Measurements from ENCODE around the gene GFOD1. TPM values are rescaled to one million over a fixed set of nuclear protein-coding genes. Genes with fewer than 3 reads are reported as not detected.
"Not testable (repeated sequence)": the region's sequence is repeated elsewhere in the genome, so short reads cannot be mapped to it uniquely, and the experiment has no call there.

GFOD1 gene
- polyA plus RNA-seq, 1 donor: 3.0 TPM

DNA sequence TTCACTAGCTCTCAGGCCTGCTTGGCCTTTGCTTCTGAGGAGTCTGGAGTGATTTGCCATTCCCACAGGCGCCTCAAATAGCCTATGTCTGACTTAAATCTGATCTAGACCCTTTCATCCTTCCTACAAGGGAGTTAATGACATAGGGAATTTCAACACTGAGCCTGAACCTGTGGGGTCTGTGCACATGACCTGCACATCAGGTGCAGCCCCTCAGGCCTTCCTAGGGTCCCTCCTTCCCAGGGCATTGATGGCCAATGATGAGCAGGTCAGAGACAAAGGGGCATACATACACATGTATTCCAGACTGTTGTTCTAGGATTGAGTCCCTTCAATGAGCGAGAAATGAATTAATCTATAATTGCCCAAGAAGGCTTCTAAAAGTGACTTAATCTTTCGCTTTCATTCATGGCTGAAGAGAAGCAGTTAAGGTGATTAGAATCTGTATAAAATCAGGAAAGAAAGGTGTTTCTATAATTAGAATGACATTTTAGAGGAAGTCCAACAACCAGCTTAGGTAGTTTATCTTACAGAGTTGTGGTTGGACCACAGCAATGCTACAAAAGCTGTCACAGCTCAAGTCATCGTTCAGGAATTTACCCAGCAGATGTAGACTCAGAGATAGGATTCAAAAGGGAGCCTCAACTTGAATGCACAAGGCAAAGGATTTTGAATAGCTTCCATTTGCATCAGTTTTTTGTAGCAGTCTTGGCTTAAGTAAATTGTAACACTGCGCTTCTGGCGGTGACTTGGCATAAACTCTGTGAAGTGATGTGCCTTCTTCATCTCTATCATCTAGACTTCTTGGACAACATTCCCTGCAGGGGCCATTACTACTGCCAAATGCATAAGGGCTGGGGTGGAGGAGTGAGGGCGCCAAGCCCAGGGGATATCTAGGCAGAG lies 132.1 kb downstream of the GFOD1 start:
- no peak for DNase-seq (ENCODE audit: low read depth)

DNA sequence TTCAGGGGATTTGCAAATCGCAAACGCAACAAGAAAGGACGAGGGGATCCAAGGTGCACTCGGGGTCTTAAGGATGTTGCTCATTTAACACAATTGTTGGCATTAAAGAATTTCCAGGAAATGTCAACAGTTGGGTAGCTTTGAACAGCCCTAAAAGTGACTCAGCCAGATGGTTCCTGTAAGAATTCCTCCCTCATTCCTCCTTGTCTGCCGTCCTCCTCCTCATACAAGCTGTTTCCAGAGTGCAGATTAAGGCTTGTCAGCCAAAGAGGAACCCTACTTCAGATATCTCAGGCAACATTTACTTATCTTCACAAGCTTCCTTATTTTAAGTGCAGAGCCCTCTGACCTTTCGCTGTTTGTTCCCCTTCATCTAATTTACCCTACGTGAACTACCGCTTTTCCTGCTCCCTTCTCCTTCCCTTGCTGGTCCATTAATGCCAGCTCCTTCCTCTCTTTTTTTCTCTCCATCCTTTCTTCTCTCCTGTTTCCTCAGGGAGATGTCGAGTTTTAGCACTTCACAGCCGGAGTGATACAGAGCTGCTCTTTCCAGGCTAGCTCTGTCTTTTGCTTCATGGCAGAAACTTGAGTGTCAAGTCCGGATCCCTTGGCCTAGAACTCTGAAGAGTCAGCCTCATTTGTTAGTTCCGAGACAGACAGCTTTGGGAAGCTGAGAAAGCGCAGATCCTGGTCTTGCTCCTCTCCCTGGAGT lies 132.9 kb downstream of the GFOD1 start:
- no peak for DNase-seq (ENCODE audit: low read depth)

DNA sequence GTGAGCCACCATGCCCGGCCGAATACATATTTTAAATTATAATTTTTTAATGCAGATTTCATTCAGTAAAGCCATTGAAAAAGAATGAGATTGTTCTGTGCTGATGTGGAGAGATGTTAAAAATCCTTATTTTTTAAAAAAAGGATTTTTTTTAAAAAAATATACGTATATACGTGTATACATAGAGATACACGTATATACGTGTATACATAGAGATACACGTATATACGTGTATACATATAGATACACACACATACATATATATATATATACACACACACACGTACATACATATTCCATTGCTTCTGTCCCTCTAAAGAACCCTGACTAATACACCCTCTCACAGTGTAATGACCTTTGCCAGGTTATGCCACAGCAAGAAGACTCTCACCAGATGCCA lies 135.2 kb downstream of the GFOD1 start:
- no peak for DNase-seq (ENCODE audit: low read depth)

DNA sequence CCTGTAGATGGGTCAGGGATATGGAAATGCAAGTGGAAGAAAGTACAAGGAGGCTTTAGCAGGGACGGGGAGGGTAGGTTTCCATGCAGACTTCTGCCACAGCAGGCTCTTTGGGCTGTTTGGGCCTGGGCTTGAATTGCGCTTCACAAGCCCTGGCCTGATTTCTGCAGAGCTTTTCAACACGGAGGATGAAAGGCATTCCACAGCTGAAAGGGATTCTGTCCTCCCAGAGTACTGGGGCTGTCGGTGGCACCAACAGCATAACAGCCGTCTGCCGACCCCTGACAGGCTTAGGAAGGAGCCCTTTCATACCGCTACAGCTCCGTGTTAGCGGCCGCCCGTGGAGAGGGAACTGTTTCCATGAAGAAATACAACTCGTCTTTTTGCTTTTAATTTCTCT lies 136.1 kb downstream of the GFOD1 start:
- no peak for DNase-seq (ENCODE audit: low read depth)

DNA sequence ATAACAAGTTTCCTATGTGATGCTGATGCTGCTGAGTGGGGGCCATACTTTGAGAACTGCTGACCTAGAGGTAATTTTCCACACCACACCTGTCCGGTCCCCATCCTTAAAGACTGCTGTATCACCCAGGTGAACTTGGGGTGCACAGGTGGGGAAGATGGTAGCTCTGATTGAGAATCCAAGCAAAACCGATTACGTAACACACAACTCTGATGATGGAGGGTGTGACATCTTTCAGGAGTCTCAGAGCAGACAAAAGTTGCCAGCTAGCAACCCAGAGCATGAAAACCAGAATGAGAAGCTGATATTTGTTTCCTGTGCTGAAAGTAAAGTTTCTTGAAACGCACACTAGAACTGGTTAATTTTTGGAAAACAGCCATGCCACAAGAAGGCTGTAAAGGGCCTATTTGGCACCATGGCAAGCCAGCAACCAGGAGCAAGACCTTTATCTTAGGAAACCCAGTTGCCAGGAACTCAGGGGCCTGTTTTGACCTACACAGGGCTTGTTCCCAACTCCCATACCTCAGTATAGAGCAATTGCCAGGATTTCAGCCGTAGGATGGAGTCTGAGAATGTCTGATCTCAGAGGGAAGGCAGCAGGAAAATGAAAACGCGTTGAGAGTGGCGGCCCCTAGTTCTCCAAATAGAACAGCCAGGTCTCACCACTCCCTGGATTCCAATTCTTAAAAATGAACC lies 137.4 kb downstream of the GFOD1 start:
- DNase-seq (ENCODE audit: low read depth): no peak

DNA sequence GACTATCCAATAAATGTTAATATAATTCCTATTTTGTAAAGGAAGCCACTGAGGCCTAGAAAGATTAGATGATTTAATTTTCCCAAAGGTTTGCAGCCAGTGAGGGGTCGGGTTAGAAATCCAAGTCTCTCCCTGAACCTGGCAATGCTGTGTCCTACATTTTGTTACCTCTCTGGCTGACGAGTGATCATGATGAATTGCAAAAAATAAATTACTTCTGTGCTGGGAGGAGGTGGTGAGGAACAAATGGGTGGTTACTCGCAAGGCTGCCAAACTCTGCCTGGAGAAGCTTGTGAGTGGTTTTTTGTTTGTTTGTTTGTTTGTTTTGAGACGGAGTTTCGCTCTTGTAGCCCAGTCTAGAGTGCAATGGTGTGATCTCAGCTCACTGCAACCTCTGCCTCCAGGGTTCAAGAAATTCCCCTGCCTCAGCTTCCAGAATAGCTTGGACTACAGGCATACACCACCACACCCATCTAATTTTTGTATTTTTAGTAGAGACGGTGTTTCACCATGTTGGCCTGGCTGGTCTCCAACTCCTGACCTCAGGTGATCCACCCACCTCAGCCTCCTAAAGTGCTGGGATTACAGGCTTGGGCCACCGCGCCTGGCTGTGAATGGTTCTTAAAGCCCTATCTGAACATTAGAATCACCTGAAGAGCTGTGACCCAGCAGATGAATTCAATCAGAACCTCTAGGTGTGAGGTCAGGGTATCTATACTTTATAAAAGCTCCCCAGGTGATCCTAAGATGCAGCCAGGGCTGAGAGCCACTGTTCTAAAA lies 138.9 kb downstream of the GFOD1 start:
- no peak for DNase-seq (ENCODE audit: low read depth)

DNA sequence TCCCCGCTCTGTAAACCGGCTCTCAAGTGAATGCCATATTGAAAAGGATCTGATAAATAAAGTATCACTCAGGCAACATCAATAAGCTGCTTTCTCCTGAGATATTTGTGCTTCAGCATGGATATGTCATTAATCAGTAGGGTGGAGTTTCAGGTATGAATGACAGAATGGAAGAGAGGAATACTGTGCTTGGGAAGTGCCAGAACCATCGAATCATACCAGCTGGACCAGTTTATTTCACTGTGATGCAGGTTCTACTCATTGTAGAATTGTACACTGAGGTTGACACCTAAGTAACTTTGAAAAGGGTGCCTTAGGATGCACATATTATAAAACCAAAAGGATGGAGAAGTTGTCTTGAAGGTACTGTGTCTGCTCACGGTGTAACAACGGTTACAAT lies 141.2 kb downstream of the GFOD1 start:
- DNase-seq (ENCODE audit: low read depth): no peak

DNA sequence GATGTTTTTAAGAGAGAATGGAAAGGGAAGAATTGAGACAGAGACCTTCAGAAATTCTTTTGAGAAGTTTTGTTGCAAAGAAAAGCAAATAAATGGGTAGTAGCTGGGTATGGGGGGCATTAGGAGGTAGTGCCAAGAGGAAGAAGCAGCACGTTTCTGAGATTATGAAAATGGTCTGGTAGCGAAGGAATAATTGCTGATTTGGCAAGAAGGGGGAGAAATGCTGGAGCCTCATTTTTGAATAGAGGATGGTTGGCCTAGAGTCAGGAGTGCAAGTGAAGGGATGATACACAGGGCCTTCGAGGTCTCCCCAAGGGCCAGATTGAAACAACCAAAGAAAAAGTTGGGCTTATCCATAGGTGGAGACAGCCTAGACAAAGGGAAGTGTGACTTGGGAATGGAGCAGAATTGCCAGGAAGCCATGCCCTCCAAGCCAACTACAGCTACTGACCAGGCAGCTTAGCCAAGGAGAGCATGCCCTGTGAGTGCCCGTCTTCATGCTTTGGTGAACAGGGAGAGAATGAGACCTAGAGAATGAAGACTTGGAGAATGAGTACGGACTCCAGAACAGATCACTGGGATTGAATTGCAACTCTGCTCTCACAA lies 144.9 kb downstream of the GFOD1 start:
- no peak for DNase-seq (ENCODE audit: low read depth)

DNA sequence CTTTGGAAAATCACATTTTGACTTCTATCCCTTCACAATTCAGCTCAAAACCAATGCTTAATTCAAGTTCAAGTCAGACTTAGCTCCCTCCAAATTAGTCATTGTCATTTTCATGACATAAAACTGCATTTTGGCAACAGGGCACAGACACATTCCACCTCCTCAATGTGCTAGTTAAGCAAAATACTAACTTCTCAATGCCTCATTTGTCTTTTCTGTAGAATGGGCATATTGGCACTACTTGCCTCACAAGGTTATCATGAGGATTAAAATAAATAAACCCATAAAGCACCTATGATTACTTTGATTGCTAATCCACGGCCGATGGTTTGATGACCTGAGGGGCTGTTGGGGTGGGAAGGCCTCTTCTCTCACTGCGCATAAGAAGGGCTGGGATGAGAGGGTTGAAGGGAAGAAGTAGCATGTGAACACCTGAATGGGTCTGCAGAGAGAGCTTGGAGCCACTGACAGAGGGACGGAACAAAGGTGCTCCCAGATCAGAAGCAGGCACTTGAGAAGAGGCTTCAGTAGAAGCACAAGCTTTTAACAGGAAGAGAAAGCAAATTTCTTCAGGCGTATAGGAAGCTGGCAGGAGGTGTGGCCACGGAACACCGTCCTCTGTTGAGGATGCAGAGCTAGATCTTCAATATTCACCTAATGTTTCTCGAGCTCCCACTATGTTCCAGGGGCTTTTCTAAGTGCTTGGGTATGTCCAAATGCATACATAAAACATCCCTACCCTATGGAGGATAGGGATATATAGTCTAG lies 147.4 kb downstream of the GFOD1 start:
- no peak for DNase-seq (ENCODE audit: low read depth)

DNA sequence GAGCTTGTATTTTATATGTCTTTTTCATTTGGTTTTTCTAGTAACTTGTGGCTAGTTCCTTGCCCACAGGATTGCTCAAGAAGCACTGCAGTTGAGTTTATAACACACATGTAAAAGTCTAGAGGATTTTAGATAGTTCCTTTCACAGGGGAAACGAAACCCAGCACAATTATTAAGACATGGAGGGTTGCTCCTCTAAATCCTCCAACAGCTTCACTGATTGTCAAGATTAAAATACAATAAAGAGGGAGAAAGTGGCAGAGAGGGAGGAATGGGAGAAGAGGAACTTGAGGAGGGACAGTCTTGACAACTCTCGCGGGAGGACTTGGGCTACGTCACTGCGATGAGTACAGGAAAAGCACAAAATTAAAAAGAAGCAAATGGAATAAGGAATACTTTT lies 149.4 kb downstream of the GFOD1 start:
- no peak for DNase-seq (ENCODE audit: low read depth)

DNA sequence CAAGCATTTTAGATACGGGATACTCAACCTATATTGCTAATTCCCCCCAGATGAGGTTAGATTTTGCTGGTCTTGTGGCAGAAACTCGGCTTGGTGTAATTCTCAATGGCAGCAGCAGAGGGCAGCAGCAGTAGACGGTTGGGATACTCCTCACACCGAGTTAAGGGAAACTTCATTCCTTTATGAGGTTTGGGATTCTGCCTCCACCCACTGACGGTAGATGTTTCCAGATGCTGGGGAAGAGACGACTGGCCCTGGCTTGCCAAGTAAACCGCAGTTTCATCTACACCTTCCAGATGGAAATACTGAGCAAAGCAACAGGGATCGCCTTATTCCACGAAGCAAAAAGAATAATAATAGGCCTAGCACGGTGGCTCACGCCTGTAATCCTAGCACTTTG lies 150.8 kb downstream of the GFOD1 start:
- peak; percentile 83 for DNase-seq (ENCODE audit: low read depth)

DNA sequence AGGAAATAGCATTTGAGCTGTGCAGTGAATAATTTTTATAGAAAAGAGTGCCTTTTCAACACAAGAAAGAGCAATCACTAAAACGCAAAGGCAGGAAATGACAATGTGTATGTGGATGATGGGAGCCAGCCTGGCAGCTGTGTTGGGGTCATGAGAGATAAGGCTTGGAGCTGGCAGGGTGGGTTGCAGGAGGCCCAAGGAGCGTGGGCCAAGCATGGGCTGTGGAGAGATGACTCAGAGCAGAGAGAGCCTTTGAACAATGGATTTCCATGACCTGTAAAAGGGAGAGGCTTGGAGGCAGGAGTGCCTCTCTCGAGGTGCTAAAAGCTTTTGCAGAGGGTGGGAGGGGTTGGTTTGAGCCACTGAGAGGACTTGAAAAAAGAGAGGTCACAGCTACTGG lies 152.4 kb downstream of the GFOD1 start:
- no peak for DNase-seq (ENCODE audit: low read depth)

DNA sequence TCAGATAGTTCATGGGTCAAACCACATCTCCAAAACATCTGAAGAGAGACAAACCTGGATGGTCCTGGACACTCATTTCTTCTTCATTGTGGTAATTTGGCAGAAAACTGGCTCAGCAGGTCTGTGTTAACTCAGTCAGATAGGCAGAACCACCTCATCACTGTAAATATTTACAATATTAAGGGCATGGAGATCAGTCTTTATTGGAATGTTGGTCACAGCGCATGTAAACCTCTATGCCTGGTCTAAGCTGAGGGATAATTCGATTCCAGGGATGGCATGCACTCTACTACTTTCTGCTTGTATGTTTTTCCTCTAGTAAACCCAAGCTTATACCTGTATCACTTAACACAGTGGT lies 155.1 kb downstream of the GFOD1 start:
- no peak for DNase-seq (ENCODE audit: low read depth)

DNA sequence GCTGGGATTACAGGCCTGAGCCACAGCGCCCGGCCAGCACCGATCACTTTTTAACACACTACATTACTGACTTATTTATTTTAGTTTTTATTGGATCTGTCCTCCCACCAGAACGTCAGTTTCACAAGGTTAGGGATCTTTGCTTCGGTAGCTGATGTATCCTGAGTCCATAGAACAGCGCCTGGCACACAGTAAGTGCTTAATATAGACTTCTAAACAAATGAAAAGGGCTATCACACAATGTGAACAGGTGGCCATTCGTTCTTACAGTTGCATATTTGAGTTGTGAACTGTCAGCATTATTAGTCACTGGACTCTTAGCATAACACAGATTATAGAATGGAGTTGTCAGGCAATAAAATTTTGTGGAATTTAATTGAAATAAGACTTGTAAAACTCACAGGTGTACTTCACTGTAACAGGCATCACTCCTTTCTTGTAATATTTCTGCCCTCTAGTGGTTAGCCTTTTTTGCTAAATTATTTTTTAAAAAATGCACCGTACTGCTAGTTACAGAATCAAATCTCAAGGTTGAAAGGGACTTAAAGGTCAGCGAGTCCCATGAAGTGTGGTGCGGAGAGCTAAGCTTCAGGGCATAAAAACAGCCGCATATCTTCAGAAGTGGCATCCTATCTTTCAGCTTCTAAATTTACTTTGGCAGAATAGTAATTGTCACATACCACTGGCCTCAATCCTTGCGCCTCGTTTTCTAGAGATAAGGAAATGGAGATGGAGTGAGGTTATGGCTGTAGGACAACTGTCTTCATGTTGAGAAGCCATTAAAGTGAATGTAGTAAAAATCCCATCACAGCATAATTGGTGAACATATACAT lies 155.7 kb downstream of the GFOD1 start:
- DNase-seq (ENCODE audit: low read depth): no peak

DNA sequence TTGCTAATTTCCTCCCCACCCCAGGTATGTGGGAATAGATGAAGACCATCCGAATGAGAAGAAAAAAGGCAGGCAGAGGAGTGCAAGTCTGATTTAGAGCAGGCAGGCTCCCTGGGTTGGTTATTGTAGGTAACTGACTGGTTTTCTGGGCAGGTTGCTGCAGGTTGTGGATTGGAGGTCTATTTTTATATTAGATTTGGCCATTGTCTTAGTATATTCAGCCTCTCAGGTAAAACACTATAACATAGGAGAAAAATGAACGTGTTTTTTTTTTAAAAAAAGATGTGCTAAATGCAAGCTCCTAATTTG lies 158.6 kb downstream of the GFOD1 start:
- DNase-seq (ENCODE audit: low read depth): no peak

DNA sequence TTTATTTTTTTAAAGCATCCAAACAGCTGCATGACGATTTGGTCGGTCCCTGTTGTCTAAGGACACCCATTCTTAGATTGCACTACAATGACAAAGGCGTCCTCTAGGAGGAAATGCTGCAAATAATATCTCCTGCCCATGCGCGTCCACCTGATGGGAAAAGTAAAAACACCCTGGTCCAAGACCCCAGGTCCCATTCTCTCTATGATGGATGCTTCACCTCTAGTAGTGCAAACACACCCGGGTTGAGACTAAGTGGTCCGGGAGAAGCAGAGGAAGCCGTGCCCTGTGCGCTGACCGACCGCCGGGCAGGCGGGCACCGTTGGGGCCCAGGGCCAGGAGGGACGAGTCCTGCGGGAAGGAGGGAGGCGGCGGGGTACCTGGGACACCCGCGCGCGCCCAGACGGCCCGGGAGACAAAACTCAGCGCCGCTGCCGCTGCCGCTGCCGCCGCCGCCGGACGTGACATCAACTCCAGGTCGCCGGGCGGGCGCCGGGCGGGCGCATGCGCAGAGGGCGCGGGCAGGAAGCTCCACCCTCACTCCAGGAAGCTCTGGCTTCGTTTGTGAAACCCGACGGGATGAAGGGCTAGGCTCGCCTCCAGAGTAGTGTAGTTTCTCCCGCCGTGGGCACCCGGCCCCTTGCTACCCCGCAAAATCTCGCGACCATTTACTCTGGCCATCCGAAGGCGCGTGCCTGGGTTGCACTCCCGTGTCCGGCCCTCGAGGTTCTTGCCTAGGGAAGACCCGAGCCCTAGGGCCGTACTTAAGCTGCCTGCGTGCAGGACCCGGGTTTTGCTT lies 159.1 kb downstream of the GFOD1 start, which contains the start of gene TBC1D7:
Gene TBC1D7 (minus strand): TSS at position 462 of the 799 bp plus-strand sequence. CDS start 1,639 bp downstream, outside the sequence.
- DNase-seq (ENCODE audit: low read depth): peak; percentile 67

DNA sequence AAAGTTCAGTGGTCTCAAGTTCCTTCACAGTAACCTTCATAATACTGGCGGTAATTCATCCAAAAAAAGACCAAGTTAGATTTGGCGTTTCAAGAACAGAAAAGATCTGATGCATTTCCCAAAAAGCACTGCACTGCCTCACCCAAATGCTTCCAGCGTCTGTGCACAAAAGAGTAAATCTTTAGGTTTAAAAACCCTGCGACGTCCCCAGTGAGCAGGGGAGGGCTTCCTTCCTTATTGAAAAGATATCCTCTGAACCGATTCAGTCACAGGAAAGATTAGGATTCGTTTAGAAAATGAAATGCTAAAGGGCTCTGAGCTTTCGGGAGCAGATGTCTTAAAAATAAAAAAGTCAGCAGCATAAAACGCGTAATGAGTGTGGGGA lies 159.7 kb downstream of the GFOD1 start:
- DNase-seq (ENCODE audit: low read depth): no peak

DNA sequence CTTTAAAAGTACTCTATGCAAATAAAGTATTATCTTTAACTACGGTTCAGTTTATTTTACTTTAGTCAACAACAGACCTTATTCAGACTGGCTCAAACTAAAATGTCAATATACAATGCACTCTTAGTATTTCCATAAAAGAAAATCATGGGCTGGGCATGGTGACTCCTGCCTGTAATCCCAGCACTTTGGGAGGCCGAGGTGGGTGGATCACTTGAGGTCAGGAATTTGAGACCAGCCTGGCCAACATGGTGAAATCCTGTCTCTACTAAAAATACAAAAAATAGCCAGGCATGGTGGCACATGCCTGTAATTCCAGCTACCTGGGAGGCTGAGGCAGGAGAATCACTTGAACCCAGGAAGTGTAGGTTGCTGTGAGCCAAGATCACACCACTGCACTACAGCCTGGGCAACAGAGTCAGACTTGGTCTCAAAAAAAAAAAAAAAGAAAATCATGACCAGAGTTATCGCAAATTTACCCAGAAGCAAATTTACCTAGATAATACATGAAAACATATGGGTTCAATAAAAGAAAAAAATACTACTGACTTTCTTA lies 161.3 kb downstream of the GFOD1 start:
- not testable (repeated sequence) for DNase-seq (ENCODE audit: low read depth)

Measured in forelimb muscle (tissue), 1 donor.